K562 (cell line): ENCODE results near the gene PPP1R15A. TPM values are rescaled to one million over a fixed set of nuclear protein-coding genes. Genes with fewer than 3 reads are reported as not detected.

Experiments used
- CEBPG ChIP-seq, 3 experiments: fragments of 200-800 bp in 1 of 3; sonication (Bioruptor generic) in 1 of 3; sonication (generic) in 1 of 3; formaldehyde crosslinking in 1 of 3; IDR thresholded peaks in 2 of 3; conservative IDR thresholded peaks in 1 of 3; 2 replicates each; pipeline versions ENCODE4 v1.6.1 to v1.8.0; 2016 to 2022; ENCODE audit warnings: missing compliant biosample characterization in 2 of 3, missing genetic modification characterization in 2 of 3, mild to moderate bottlenecking in 1 of 3, missing genetic modification reagents in 1 of 3
- ETS2 ChIP-seq: IDR thresholded peaks from 2 replicates; pipeline ENCODE4 v1.6.1; 2016; ENCODE audit warnings: borderline replicate concordance, missing genetic modification characterization, mild to moderate bottlenecking, moderate library complexity, missing compliant biosample characterization; ENCODE audit not compliant: poor library complexity, severe bottlenecking
- EZH2 ChIP-seq: IDR thresholded peaks from 2 replicates; pipeline ENCODE4 v1.6.1; 2012; ENCODE audit warnings: low read depth, mild to moderate bottlenecking, inconsistent platforms, low read length, borderline replicate concordance
- PPARD ChIP-seq: fragments of 250-450 bp; sonication (Bioruptor Pico); IDR thresholded peaks from 2 replicates; pipeline ENCODE4 v1.8.0; 2022; ENCODE audit warnings: inconsistent platforms, mild to moderate bottlenecking, moderate library complexity
- SAFB2 ChIP-seq: fragments of 200-400 bp; formaldehyde crosslinking; IDR thresholded peaks from 2 replicates; pipeline ENCODE4 v1.6.1; 2018; ENCODE audit warnings: borderline replicate concordance, low read length, low read depth, moderate library complexity; ENCODE audit not compliant: severe bottlenecking
- SETDB1 ChIP-seq: IDR thresholded peaks from one replicate; pipeline ENCODE4 v1.6.1; 2012; ENCODE audit warnings: low read length, control low read depth, inconsistent platforms
- ZNF436 ChIP-seq: fragments of 250-450, 450-650 bp; sonication (Bioruptor Pico); formaldehyde crosslinking; IDR thresholded peaks from 2 replicates; pipeline ENCODE4 v1.7.0; 2020; ENCODE audit warnings: mild to moderate bottlenecking
- polyA plus RNA-seq, 8 experiments: library from polyadenylated mRNA; depleted of rRNA in 4 of 8; stranded (reverse) in 5 of 8; unstranded in 3 of 8; fragments of >200 nt; fragmentation: Nextera tagmentation in 2 of 8; fragmentation: Illumina TruSeq in 1 of 8; extraction: Ambion mirVana in 2 of 8; extraction: Trizol in 1 of 8; gene quantifications; 2 replicates each; pipeline versions ENCODE4 v1.2.1 to v1.2.3, GENCODE V29; 2011 to 2014; ENCODE audit warnings: inconsistent platforms in 1 of 8, missing spikeins in 1 of 8
- total RNA-seq, 7 experiments: library from RNA; depleted of rRNA in 6 of 7; stranded (reverse); fragments of >200 nt in 6 of 7; fragmentation: Illumina TruSeq in 2 of 7; extraction: Trizol in 2 of 7; gene quantifications; 2 replicates each; pipeline versions ENCODE4 v1.2.1 to v1.2.3, GENCODE V29; 2011 to 2021; ENCODE audit warnings: low replicate concordance in 1 of 7
- TF ChIP-seq, protein P1 (sequence below): fragments of 450-650 bp; formaldehyde crosslinking; IDR thresholded peaks from 2 replicates; pipeline ENCODE4 v1.4.0; 2022; ENCODE audit warnings: missing genetic modification characterization
- TF ChIP-seq, protein P2 (sequence below), 2 experiments: fragments of 450-650 bp; formaldehyde crosslinking in 1 of 2; IDR thresholded peaks; 2 replicates each; pipeline versions ENCODE4 v1.4.0 to v1.6.1; 2014 to 2020; ENCODE audit warnings: mild to moderate bottlenecking in 2 of 2, borderline replicate concordance in 1 of 2, low read depth in 1 of 2
- TF ChIP-seq, protein P3 (sequence below): fragments of 250-450 bp; sonication (Bioruptor Pico); IDR thresholded peaks from 2 replicates; pipeline ENCODE4 v1.4.0; 2020; ENCODE audit warnings: mild to moderate bottlenecking, moderate library complexity
- TF ChIP-seq, protein P4 (sequence below), 3 experiments: IDR thresholded peaks in 2 of 3; conservative IDR thresholded peaks in 1 of 3; 2 replicates each; pipeline ENCODE4 v1.5.1; 2011 to 2012; ENCODE audit warnings: low read length in 3 of 3, mild to moderate bottlenecking in 3 of 3, control low read depth in 2 of 3, improper control_type of control experiment in 1 of 3, inconsistent platforms in 1 of 3, low read depth in 1 of 3, mixed read lengths in 1 of 3, moderate library complexity in 1 of 3; ENCODE audit not compliant: insufficient read depth in 2 of 3

The PPP1R15A gene
- total and polyA plus RNA-seq, 9 of the 15 experiments (the other 6 are each of a cell fraction or from before 2014, with no cell fraction given): 0.42 to 73.7 (median 44.0) TPM

DNA sequence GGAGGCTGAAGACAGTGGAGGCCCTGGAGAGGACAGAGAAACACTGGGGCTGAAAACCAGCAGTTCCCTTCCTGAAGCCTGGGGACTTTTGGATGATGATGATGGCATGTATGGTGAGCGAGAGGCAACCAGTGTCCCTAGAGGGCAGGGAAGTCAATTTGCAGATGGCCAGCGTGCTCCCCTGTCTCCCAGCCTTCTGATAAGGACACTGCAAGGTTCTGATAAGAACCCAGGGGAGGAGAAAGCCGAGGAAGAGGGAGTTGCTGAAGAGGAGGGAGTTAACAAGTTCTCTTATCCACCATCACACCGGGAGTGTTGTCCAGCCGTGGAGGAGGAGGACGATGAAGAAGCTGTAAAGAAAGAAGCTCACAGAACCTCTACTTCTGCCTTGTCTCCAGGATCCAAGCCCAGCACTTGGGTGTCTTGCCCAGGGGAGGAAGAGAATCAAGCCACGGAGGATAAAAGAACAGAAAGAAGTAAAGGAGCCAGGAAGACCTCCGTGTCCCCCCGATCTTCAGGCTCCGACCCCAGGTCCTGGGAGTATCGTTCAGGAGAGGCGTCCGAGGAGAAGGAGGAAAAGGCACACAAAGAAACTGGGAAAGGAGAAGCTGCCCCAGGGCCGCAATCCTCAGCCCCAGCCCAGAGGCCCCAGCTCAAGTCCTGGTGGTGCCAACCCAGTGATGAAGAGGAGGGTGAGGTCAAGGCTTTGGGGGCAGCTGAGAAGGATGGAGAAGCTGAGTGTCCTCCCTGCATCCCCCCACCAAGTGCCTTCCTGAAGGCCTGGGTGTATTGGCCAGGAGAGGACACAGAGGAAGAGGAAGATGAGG is 1.5 kb downstream of the PPP1R15A start (continued):
- TF ChIP-seq ZNF436 (CRISPR knock-in tag): no peak
- TF ChIP-seq, protein P1, sequence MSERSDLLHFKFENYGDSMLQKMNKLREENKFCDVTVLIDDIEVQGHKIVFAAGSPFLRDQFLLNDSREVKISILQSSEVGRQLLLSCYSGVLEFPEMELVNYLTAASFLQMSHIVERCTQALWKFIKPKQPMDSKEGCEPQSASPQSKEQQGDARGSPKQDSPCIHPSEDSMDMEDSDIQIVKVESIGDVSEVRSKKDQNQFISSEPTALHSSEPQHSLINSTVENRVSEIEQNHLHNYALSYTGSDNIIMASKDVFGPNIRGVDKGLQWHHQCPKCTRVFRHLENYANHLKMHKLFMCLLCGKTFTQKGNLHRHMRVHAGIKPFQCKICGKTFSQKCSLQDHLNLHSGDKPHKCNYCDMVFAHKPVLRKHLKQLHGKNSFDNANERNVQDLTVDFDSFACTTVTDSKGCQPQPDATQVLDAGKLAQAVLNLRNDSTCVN: 0 out of 2 replicates have a peak, but pooled peaks have one; percentile 20
- TF ChIP-seq, protein P2, sequence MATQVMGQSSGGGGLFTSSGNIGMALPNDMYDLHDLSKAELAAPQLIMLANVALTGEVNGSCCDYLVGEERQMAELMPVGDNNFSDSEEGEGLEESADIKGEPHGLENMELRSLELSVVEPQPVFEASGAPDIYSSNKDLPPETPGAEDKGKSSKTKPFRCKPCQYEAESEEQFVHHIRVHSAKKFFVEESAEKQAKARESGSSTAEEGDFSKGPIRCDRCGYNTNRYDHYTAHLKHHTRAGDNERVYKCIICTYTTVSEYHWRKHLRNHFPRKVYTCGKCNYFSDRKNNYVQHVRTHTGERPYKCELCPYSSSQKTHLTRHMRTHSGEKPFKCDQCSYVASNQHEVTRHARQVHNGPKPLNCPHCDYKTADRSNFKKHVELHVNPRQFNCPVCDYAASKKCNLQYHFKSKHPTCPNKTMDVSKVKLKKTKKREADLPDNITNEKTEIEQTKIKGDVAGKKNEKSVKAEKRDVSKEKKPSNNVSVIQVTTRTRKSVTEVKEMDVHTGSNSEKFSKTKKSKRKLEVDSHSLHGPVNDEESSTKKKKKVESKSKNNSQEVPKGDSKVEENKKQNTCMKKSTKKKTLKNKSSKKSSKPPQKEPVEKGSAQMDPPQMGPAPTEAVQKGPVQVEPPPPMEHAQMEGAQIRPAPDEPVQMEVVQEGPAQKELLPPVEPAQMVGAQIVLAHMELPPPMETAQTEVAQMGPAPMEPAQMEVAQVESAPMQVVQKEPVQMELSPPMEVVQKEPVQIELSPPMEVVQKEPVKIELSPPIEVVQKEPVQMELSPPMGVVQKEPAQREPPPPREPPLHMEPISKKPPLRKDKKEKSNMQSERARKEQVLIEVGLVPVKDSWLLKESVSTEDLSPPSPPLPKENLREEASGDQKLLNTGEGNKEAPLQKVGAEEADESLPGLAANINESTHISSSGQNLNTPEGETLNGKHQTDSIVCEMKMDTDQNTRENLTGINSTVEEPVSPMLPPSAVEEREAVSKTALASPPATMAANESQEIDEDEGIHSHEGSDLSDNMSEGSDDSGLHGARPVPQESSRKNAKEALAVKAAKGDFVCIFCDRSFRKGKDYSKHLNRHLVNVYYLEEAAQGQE (IDR thresholded peaks at IDR 0.05; ENCODE audit: borderline replicate concordance): peak; percentile 43; the same call in 1 of the 2 replicates
- TF ChIP-seq, protein P2 (CRISPR knock-in tag; IDR thresholded peaks at IDR 0.05; ENCODE audit: low read depth): 0 out of 2 replicates have a peak, but pooled peaks have one; percentile 21
- peak; percentile 42 for TF ChIP-seq CEBPG (CRISPR knock-in tag; IDR thresholded peaks at IDR 0.05)
- no peak for TF ChIP-seq CEBPG (tag; conservative IDR thresholded peaks at IDR 0.05 in 1 of 2, IDR thresholded peaks at IDR 0.05 in 1 of 2)
- no peak for TF ChIP-seq SETDB1
- TF ChIP-seq EZH2: no peak; the same call in 1 of the 2 replicates
- TF ChIP-seq, protein P3, sequence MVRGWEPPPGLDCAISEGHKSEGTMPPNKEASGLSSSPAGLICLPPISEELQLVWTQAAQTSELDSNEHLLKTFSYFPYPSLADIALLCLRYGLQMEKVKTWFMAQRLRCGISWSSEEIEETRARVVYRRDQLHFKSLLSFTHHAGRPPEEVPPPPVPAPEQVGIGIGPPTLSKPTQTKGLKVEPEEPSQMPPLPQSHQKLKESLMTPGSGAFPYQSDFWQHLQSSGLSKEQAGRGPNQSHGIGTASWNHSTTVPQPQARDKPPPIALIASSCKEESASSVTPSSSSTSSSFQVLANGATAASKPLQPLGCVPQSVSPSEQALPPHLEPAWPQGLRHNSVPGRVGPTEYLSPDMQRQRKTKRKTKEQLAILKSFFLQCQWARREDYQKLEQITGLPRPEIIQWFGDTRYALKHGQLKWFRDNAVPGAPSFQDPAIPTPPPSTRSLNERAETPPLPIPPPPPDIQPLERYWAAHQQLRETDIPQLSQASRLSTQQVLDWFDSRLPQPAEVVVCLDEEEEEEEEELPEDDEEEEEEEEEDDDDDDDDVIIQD (CRISPR knock-in tag): no peak
- TF ChIP-seq ETS2 (tag): no peak
- no peak for TF ChIP-seq SAFB2
- TF ChIP-seq, protein P4, sequence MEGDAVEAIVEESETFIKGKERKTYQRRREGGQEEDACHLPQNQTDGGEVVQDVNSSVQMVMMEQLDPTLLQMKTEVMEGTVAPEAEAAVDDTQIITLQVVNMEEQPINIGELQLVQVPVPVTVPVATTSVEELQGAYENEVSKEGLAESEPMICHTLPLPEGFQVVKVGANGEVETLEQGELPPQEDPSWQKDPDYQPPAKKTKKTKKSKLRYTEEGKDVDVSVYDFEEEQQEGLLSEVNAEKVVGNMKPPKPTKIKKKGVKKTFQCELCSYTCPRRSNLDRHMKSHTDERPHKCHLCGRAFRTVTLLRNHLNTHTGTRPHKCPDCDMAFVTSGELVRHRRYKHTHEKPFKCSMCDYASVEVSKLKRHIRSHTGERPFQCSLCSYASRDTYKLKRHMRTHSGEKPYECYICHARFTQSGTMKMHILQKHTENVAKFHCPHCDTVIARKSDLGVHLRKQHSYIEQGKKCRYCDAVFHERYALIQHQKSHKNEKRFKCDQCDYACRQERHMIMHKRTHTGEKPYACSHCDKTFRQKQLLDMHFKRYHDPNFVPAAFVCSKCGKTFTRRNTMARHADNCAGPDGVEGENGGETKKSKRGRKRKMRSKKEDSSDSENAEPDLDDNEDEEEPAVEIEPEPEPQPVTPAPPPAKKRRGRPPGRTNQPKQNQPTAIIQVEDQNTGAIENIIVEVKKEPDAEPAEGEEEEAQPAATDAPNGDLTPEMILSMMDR (IDR thresholded peaks at IDR 0.05 in 2 of 3, conservative IDR thresholded peaks at IDR 0.05 in 1 of 3; ENCODE audit: insufficient read depth in 2 of 3, low read depth in 1 of 3, low read length in 3 of 3): peak in 2 of 3 experiments; percentile 35 to 38; a peak in 3 of 6 replicates
- TF ChIP-seq PPARD (CRISPR knock-in tag): no peak
